Cardiac muscle cell (in vitro differentiated cells and primary cell): ENCODE data around the gene PYDC1. TPM values are rescaled to one million over a fixed set of nuclear protein-coding genes. Genes with fewer than 3 reads are reported as not detected.
"Not testable (repeated sequence)": the region's sequence is repeated elsewhere in the genome, so short reads cannot be mapped to it uniquely, and the experiment has no call there.

Experiments used
- DNase-seq, 2 donors: peaks; one replicate each; pipeline versions ENCODE4 v3.0.0 to v3.0.0-alpha.2; 2010 to 2017; ENCODE audit warnings: low read depth in 1 of 2, low spot score in 1 of 2
- H3K27ac ChIP-seq: fragments of 200-600 bp; sonication (generic); 2 replicates; pipeline ENCODE4 v1.5.1; 2016
- H3K27me3 ChIP-seq: fragments of 200-600 bp; sonication (generic); 2 replicates; pipeline ENCODE4 v1.6.0; 2016; ENCODE audit warnings: control low read depth
- H3K36me3 ChIP-seq: fragments of 200-600 bp; sonication (generic); 2 replicates; pipeline ENCODE4 v1.5.1; 2016; ENCODE audit warnings: control low read depth
- H3K4me1 ChIP-seq: fragments of 200-600 bp; sonication (generic); 2 replicates; pipeline ENCODE4 v1.8.1; 2017; ENCODE audit warnings: low read depth, mild to moderate bottlenecking, mixed run types
- H3K4me3 ChIP-seq: fragments of 200-600 bp; sonication (generic); 2 replicates; pipeline ENCODE4 v1.5.1; 2016; ENCODE audit warnings: mild to moderate bottlenecking
- H3K9me3 ChIP-seq: fragments of 200-600 bp; sonication (generic); 2 replicates; pipeline ENCODE4 v1.5.1; 2017; ENCODE audit warnings: low read depth, mild to moderate bottlenecking, control low read depth
- CTCF ChIP-seq: IDR thresholded peaks from 2 replicates; pipeline ENCODE4 v1.5.1; 2012; ENCODE audit warnings: low read depth, mild to moderate bottlenecking, low read length
- polyA plus RNA-seq: library from polyadenylated mRNA; unstranded; fragments of >200 nt; fragmentation: Nextera tagmentation; extraction: Ambion mirVana; gene quantifications from 2 replicates; pipeline ENCODE4 v1.2.1, GENCODE V29; 2016
- total RNA-seq: library from RNA; depleted of rRNA; stranded (reverse); fragments of >200 nt; gene quantifications from 2 replicates; pipeline ENCODE4 v1.2.3, GENCODE V29; 2016

PYDC1 gene
- total and polyA plus RNA-seq, 2 experiments from 2014 or later, result not detected

- peak overlapping the region; percentile 94 for H3K4me3 ChIP-seq
- no peak for TF ChIP-seq CTCF
- no peaks in the 10 kb centered on the region for H3K9me3 ChIP-seq
- peak overlapping the region; percentile 98 for H3K27ac ChIP-seq
- DNase-seq, result peak in 1 of 2 donors; percentile 53
- H3K27me3 ChIP-seq, result no peaks in the 10 kb centered on the region
- peaks cover 16% of the 10 kb centered on the region for H3K4me1 ChIP-seq
- peaks cover 37% of the 10 kb centered on the region for H3K36me3 ChIP-seq
These were observed 35.7 kb downstream of the PYDC1 start for GRCh38 chr16:31181102-31181830.

GRCh38 chr16:31179747-31180459, 37.0 kb downstream of the PYDC1 start, which contains the start of gene FUS:
Gene FUS, plus strand, starts transcription at chr16:31180139. Its CDS starts 76 bp downstream, at chr16:31180215.
- H3K27ac ChIP-seq, result peak within 1 kb of the TSS; percentile 98
- H3K27me3 ChIP-seq, result no peaks in the 10 kb centered on the region
- peak; percentile 93 to 94 for DNase-seq
- H3K4me1 ChIP-seq, result peaks cover 16% of the 10 kb centered on the region
- peaks cover 23% of the 10 kb centered on the region for H3K36me3 ChIP-seq
- H3K9me3 ChIP-seq, result no peaks in the 10 kb centered on the region
- H3K4me3 ChIP-seq, result peak within 1 kb of the TSS; percentile 94
- TF ChIP-seq CTCF, result no peak

GRCh38 chr16:31179219-31179746, 37.7 kb downstream of the PYDC1 start:
- peak overlapping the region; percentile 94 for H3K4me3 ChIP-seq
- peak overlapping the region; percentile 98 for H3K27ac ChIP-seq
- peaks cover 19% of the 10 kb centered on the region for H3K36me3 ChIP-seq
- H3K9me3 ChIP-seq, result no peaks in the 10 kb centered on the region
- H3K27me3 ChIP-seq, result no peaks in the 10 kb centered on the region
- H3K4me1 ChIP-seq, result peaks cover 16% of the 10 kb centered on the region
- DNase-seq, result no peak
- TF ChIP-seq CTCF, result no peak

- no peak for DNase-seq
- H3K27ac ChIP-seq, result no peak overlapping the region
- H3K36me3 ChIP-seq, result no peaks in the 10 kb centered on the region
- no peaks in the 10 kb centered on the region for H3K27me3 ChIP-seq
- H3K9me3 ChIP-seq, result no peaks in the 10 kb centered on the region
- peaks cover 9% of the 10 kb centered on the region for H3K4me1 ChIP-seq
- no peak for TF ChIP-seq CTCF
- H3K4me3 ChIP-seq, result no peak overlapping the region
These were observed 39.8 kb downstream of the PYDC1 start for GRCh38 chr16:31177136-31177535.

GRCh38 chr16:31170048-31170447, 46.9 kb downstream of the PYDC1 start:
- H3K27me3 ChIP-seq, H3K4me1 ChIP-seq, DNase-seq, H3K9me3 ChIP-seq, H3K36me3 ChIP-seq, H3K4me3 ChIP-seq: not testable (repeated sequence)
- H3K27ac ChIP-seq, result peak overlapping the region; percentile 82

- Histone ChIP-seq H3K4me3 (no peak overlapping the region), H3K27ac (no peak overlapping the region), H3K36me3 (no peaks in the 10 kb centered on the region), H3K9me3 (no peaks in the 10 kb centered on the region), H3K27me3 (no peaks in the 10 kb centered on the region), H3K4me1 (peaks cover 6% of the 10 kb centered on the region)
- DNase-seq, result no peak
- no peak for TF ChIP-seq CTCF
These were observed 48.1 kb downstream of the PYDC1 start for GRCh38 chr16:31168848-31169247.
